Adipocyte (in vitro differentiated cells): ENCODE data around the gene AP1M1.

ENCODE experiments used
- DNase-seq: peaks from one replicate; pipeline ENCODE4 v3.0.0-alpha.2; 2015; ENCODE audit warnings: low read depth
- H3K27me3 ChIP-seq: replicated peaks from 2 replicates; pipeline ENCODE4 v1.7.0; 2013; ENCODE audit warnings: mild to moderate bottlenecking, low read length, moderate library complexity; ENCODE audit not compliant: control insufficient read depth, insufficient read depth
- H3K36me3 ChIP-seq: 2 replicates; pipeline ENCODE4 v1.7.0; 2013; ENCODE audit warnings: low read length, mild to moderate bottlenecking, moderate library complexity; ENCODE audit not compliant: control insufficient read depth, insufficient read depth, severe bottlenecking
- H3K4me1 ChIP-seq: 2 replicates; pipeline ENCODE4 v1.7.0; 2013; ENCODE audit warnings: mild to moderate bottlenecking, low read length, moderate library complexity; ENCODE audit not compliant: control insufficient read depth, insufficient read depth
- H3K4me3 ChIP-seq: 2 replicates; pipeline ENCODE4 v1.7.0; 2013; ENCODE audit warnings: mild to moderate bottlenecking, low read length, moderate library complexity
- H3K9ac ChIP-seq: 2 replicates; pipeline ENCODE4 v1.7.0; 2013; ENCODE audit warnings: mild to moderate bottlenecking, low read length, moderate library complexity
- H3K9me3 ChIP-seq: 2 replicates; pipeline ENCODE4 v1.7.0; 2013; ENCODE audit warnings: mild to moderate bottlenecking, low read length, moderate library complexity; ENCODE audit not compliant: control insufficient read depth

Gene AP1M1

DNA sequence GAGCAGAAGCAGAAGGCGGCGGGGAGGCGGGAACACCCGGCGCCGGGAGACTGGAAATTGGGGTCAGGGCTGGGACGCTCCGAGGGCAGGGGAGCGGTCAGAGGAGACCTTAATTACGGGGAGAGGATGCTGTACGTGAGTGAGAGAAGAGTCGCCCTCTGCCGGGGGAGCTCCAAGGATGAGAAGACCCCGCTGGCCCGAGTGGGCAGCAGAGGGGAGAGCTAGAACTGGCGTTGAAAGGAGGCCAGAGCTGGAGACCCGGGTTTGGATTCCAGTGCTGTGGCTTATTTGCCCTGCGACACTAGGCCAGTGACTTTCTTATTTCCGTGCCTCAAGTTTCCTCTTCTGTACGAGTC, 12.0 kb upstream of the AP1M1 start:
- Histone ChIP-seq H3K9ac (peak overlapping the region; percentile 96), H3K4me1 (peaks cover 25% of the 10 kb centered on the region), H3K9me3 (no peaks in the 10 kb centered on the region), H3K36me3 (peaks cover 24% of the 10 kb centered on the region), H3K4me3 (peak overlapping the region; percentile 91), H3K27me3 (no peaks in the 10 kb centered on the region)
- peak; percentile 80 for DNase-seq

DNA sequence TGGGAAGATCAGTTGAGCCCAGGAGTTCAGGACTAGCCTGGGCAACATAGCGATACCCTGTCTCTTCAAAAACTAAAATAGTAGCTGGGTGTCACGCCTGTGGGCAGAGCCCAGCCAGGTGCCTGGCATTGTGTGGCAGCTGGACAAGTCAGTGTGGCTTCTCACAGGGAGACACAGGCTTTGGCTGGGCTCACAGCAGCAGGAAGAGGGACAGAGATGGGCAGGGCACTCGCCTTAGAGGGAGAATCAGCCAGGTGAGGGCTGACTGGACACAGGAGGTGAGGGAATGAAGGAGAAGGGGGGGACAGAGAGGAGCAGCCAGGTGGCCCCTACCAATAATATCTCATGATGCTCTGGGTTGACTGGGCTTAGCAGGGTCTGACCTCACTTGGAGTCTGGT, 9.2 kb upstream of the AP1M1 start:
- H3K27me3 ChIP-seq, result no peaks in the 10 kb centered on the region
- H3K9me3 ChIP-seq, result no peaks in the 10 kb centered on the region
- DNase-seq, result no peak
- H3K4me3 ChIP-seq, result no peak overlapping the region
- peaks cover 17% of the 10 kb centered on the region for H3K4me1 ChIP-seq
- H3K9ac ChIP-seq, result no peak overlapping the region
- peaks cover 41% of the 10 kb centered on the region for H3K36me3 ChIP-seq

DNA sequence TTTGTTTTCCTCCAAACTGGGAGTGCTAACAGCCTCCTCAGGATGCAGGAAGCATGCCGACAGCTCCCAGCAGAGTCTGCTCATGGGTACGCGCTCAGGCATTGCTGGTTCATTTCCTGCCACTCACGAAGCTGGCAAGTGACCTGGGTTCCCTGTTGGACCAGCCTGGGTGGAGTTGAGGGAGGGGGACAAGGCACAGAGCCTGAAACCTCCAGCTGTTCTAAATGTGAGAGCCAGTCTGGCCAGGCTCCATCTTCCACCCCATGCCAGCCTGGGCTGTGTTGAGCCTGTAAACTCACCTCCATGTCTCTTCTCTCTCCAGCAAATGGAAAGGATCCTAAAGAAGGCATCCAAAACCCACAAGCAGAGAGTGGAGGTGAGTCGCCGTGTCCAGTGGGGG, 7.5 kb upstream of the AP1M1 start:
- Histone ChIP-seq H3K4me3 (no peak overlapping the region), H3K36me3 (peaks cover 46% of the 10 kb centered on the region), H3K27me3 (no peaks in the 10 kb centered on the region), H3K9ac (no peak overlapping the region), H3K4me1 (peaks cover 13% of the 10 kb centered on the region), H3K9me3 (no peaks in the 10 kb centered on the region)
- no peak for DNase-seq

DNA sequence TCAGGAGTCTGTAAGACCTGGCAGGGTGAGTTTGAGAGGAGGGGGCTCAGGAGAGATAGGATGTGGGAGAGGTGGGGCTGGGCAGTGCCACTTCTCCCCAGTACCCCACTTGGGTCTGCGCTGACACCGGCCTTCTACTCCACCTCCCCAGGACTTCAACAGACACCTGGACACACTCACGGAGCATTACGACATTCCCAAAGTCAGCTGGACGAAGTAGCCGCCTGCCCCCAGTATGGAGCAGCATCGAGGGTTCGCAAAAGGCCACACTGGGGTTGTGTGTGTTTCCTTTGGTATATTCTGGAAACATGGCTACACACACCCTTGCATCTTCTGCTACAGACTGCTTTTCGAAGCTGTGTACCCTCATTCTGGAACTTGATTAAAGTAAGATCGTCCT, 7.0 kb upstream of the AP1M1 start:
- H3K9ac ChIP-seq, result no peak overlapping the region
- no peak for DNase-seq
- peaks cover 18% of the 10 kb centered on the region for H3K4me1 ChIP-seq
- H3K4me3 ChIP-seq, result no peak overlapping the region
- H3K9me3 ChIP-seq, result no peaks in the 10 kb centered on the region
- no peaks in the 10 kb centered on the region for H3K27me3 ChIP-seq
- H3K36me3 ChIP-seq, result peaks cover 46% of the 10 kb centered on the region

DNA sequence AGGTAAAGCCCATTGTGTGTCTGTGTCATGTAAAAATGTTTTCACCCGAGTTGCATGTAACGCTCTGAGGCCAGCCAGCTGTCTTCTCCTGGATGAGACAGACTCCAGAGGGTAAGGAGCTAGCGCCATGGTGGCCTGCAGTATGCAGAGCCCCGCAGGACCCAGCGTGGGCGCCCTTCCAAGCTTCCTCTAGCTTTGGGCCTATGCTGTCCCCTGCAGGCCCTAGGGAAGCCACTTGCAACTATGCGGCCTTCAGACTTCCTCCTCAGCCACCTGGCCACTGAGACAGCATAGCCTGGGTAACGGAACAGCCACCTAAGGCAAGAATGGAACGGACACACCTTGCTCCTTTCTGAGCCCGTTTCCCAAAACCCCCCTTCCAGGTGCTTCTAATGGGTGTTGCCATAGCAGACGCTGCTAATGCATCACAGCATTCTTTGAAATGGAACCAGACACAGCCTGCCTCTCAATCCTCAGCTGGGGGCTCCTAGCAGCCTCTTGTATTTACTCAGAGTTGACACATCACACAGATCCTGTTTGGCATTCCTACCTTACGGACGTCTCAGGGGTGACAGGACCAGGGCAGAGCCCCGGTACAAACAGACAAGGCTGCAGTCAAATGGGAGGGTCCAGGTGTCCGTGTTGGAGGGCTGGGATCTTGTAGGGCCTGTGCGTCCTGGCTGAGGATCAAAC, 6.3 kb upstream of the AP1M1 start:
- no peaks in the 10 kb centered on the region for H3K27me3 ChIP-seq
- H3K4me3 ChIP-seq, result no peak overlapping the region
- no peaks in the 10 kb centered on the region for H3K9me3 ChIP-seq
- peaks cover 46% of the 10 kb centered on the region for H3K36me3 ChIP-seq
- peaks cover 20% of the 10 kb centered on the region for H3K4me1 ChIP-seq
- no peak overlapping the region for H3K9ac ChIP-seq
- no peak for DNase-seq

DNA sequence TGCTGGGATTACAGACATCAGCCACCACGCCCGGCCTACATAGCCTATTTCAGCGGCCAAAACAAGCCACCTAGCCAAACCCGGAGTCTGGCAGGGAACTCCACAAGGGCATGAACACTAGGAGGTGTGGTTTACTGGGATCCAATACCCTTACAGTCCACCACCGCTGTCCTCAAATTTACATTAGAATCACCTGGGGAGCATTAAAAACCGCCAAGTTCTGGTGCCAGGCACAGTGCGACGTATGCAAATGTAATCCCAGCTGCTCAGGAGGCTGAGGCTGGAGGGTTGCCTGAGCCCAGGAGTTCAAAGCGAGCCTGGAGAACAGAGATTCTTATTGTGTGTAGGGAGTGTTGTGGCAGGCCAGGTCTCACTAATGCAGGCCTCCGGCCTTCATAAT, 4.2 kb upstream of the AP1M1 start:
- peaks cover 42% of the 10 kb centered on the region for H3K36me3 ChIP-seq
- DNase-seq, result no peak
- no peak overlapping the region for H3K4me3 ChIP-seq
- H3K27me3 ChIP-seq, result no peaks in the 10 kb centered on the region
- no peaks in the 10 kb centered on the region for H3K9me3 ChIP-seq
- peaks cover 24% of the 10 kb centered on the region for H3K4me1 ChIP-seq
- H3K9ac ChIP-seq, result no peak overlapping the region

DNA sequence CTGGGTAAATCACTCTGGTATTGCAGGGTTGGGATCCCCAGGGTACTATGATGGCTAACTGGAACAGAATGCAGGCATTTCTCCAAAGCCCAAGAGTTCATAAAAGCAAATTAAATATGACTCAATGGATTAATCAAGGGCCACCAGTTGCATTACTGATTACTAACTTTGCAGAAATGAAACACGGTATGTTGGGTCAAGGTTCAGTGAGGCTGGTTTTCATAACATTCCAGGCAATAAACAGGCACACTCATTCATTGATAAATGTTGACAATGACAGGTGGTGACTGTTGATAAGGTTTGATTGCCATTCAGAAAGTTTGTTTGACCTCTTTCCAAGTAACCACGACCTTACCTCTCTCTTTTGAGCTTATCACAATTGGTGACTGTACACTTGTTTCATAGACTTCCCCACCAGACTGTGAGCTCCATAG, 506 bp upstream of the AP1M1 start:
- peak overlapping the region; percentile 97 for H3K9ac ChIP-seq
- DNase-seq, result peak; percentile 83
- H3K27me3 ChIP-seq, result no peaks in the 10 kb centered on the region
- peaks cover 15% of the 10 kb centered on the region for H3K36me3 ChIP-seq
- peaks cover 56% of the 10 kb centered on the region for H3K4me1 ChIP-seq
- no peaks in the 10 kb centered on the region for H3K9me3 ChIP-seq
- peak overlapping the region; percentile 90 for H3K4me3 ChIP-seq

DNA sequence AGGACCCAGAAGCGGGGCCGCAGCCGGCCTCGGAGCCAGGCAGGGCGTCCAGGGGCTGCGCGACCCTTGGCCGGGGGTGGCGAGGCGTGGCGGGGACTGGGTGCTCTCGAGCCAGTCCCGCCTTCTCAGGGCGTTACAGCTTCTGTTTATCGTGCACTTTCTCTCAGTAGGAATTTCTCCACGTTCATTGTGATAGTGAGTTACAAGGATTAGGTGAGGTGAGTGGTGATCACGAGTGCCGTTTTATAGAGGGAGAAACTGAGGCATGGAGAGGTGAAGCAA, 600 bp downstream of the AP1M1 start:
- Histone ChIP-seq H3K36me3 (peaks cover 20% of the 10 kb centered on the region), H3K4me3 (peak overlapping the region; percentile 90), H3K9ac (peak overlapping the region; percentile 97), H3K27me3 (no peaks in the 10 kb centered on the region), H3K9me3 (no peaks in the 10 kb centered on the region), H3K4me1 (peaks cover 60% of the 10 kb centered on the region)
- DNase-seq, result no peak

DNA sequence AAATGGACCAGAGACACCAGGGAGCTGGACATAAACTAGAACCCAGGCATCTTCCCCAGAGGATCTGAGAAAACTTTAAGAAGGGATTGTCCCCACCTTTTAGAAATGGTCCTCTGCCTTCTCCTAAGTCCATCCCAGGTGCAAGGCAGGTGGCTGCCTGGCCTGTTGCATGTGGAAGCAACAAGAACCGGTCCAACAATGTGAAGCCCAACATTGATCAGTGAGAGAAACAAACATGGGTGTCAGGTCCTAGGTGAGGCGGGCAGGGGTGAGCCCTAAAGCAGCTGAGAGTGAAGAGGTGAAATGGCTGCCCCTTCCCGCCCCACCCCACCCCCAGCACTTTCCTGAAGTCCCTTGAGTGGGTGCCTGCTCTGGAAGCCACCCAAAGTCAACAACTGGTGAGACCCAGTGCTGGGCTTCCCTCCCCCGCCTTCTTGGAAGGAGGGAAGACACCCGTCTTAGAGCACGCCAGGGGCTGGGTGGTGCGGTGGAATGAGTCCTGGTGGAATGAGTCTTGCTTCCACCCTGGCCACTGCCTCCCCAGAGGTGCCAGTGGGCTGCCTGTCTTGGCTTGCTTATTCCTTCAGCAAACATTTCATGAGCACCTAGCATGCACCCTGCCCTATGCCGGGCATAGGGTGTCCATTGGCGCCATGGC, 1.7 kb downstream of the AP1M1 start:
- no peak for DNase-seq
- H3K27me3 ChIP-seq, result no peaks in the 10 kb centered on the region
- peak overlapping the region; percentile 97 for H3K9ac ChIP-seq
- H3K4me1 ChIP-seq, result peaks cover 63% of the 10 kb centered on the region
- H3K4me3 ChIP-seq, result peak overlapping the region; percentile 90
- no peaks in the 10 kb centered on the region for H3K9me3 ChIP-seq
- peaks cover 26% of the 10 kb centered on the region for H3K36me3 ChIP-seq

DNA sequence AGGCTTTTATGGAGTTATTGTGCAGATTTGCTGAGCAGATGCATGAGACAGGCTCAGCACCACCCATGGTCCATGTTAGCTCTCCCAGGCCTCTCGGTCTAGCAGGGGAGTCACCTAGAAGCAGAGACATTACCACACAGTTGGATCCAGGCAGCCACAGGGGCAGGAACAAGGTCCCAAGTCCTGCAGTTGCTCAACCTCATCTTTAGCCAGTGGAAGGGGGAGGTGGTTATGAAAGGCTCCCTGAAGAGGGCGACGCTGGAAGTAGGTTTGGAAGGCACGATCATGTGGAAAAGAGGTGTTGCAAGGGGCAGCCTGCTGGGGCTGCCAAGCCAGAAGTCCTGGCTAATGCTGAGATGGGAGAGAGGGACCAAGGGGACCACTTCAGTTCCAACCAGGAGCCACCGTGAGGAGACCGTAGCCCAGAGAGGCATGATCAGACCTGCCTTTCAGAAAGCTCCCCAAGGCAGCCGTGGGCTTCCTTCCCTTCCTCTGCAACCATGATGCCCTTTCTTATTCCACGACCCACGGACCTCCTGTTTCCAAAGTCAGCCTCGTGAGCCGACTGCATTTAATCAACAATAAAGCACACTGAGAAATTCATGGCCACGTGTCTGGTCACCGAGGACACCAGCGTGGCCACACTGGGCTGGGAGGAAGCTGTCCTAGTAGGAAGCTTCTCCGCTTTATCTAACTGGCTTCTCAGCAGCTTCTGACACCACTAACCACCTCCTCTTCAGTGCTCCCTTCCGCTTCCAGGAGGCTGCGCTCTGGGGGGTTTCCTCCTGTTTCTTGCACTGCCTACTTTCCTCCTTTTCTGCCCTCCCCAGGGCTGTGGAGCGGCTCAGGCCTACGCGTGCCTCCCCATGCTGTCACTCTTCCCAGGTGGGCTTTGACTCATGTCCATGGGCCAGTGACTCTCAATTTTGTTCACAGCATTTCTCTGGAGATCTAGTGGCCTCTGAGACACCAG, 2.6 kb downstream of the AP1M1 start:
- H3K27me3 ChIP-seq, result no peaks in the 10 kb centered on the region
- H3K36me3 ChIP-seq, result peaks cover 32% of the 10 kb centered on the region
- peaks cover 68% of the 10 kb centered on the region for H3K4me1 ChIP-seq
- no peaks in the 10 kb centered on the region for H3K9me3 ChIP-seq
- DNase-seq, result peak; percentile 60
- peak overlapping the region; percentile 55 for H3K4me3 ChIP-seq
- H3K9ac ChIP-seq, result peak overlapping the region; percentile 28

DNA sequence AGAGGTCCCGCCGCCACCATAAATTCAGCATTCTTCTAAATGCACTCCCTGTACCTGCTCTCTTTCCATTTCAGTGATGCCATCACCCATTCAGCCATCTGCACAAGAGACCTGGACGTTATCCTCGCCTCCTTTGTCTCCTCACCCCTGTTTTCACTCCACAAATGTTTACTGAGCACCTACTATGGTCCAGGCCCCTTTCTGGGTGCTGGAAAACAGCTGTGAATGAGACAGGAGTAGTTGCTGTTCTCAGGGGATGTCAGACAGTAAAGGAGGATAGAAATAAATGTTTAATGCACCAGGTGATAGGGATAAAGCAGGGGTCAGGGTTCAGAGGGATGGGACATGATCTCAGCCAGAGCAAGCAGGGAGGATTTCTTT, 3.3 kb downstream of the AP1M1 start:
- H3K4me3 ChIP-seq, result no peak overlapping the region

More for the DNA sequence above, 3.3 kb downstream of the AP1M1 start:
- peaks cover 67% of the 10 kb centered on the region for H3K4me1 ChIP-seq
- peaks cover 38% of the 10 kb centered on the region for H3K36me3 ChIP-seq
- no peaks in the 10 kb centered on the region for H3K9me3 ChIP-seq
- no peaks in the 10 kb centered on the region for H3K27me3 ChIP-seq
- H3K9ac ChIP-seq, result no peak overlapping the region
- no peak for DNase-seq
